Activated T-helper 1 cell treated with anti-CD3 and anti-CD28 coated beads, Interleukin-12 subunit alpha, Interleukin-12 subunit beta, Interleukin-2, Interleukin-4 antibody, amounts not matched to agents 30 ng/mL and 10 ng/mL and 1 ng/mL, durations not matched to agents 14 hours and 24 hours and 36 hours (primary cell): ENCODE results near the gene TIMP2. TPM values are rescaled to one million over a fixed set of nuclear protein-coding genes. Genes with fewer than 3 reads are reported as not detected.
A peak's percentile ranks its signal among the peaks of the same experiment; 100 is the strongest.
"Not testable (repeated sequence)": the region's sequence is repeated elsewhere in the genome, so short reads cannot be mapped to it uniquely, and the experiment has no call there.

Source experiments
- DNase-seq: peaks from one replicate; pipeline ENCODE4 v3.0.0; 2021; ENCODE audit warnings: low spot score
- H3K27ac Mint-ChIP-seq: one replicate; pipeline ENCODE4 v1.8.0; 2021; ENCODE audit warnings: mild to moderate bottlenecking, mixed read lengths
- H3K27me3 Mint-ChIP-seq: one replicate; pipeline ENCODE4 v1.8.0; 2022; ENCODE audit warnings: mild to moderate bottlenecking, moderate library complexity, mixed read lengths; ENCODE audit not compliant: insufficient read depth
- H3K36me3 Mint-ChIP-seq: one replicate; pipeline ENCODE4 v1.8.0; 2021; ENCODE audit warnings: low read depth, mixed read lengths
- H3K4me1 Mint-ChIP-seq: one replicate; pipeline ENCODE4 v1.8.0; 2021; ENCODE audit warnings: low read depth, mixed read lengths
- H3K4me3 Mint-ChIP-seq: one replicate; pipeline ENCODE4 v1.8.0; 2021; ENCODE audit warnings: mild to moderate bottlenecking, moderate library complexity, mixed read lengths
- H3K9me3 Mint-ChIP-seq: one replicate; pipeline ENCODE4 v1.8.0; 2021; ENCODE audit warnings: mixed read lengths
- intact Hi-C: fragments of 100-400 bp; cut with micrococcal nuclease; formaldehyde crosslinking; loops from one replicate; pipeline ENCODE4 v1.15.1; 2024
- total RNA-seq: library from RNA; stranded (reverse); gene quantifications from 2 replicates; pipeline ENCODE4 v1.2.3, GENCODE V29; 2022

Gene TIMP2
- total RNA-seq, 1 donor from 2014 or later: 1.1 TPM

DNA sequence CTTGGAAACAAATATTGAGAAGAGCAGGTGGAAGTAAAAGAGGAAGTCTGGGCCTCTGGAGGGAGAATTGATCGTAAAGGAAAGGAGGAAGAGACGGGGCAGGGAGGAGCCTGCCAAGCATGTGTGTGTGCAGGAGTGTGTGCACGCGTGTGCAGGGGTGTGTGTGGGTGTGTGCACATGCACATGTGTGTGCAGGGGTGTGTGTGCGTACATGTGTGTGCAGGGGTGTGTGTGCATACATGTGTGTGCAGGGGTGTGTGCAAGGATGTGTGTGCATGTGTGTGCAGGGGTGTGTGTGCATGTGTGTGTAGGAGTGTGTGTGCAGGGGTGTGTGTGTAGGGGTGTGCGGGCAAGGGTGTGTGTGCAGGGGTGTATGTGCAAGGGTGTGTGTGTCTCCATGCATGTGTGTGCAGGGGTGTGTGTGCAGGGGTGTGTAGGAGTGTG lies 32.2 kb downstream of the TIMP2 start:
- Mint-ChIP-seq H3K9me3 (no peaks in the 10 kb centered on the region), H3K36me3 (no peaks in the 10 kb centered on the region), H3K27me3 (peaks cover 9% of the 10 kb centered on the region), H3K4me3 (no peak overlapping the region), H3K4me1 (peaks cover 29% of the 10 kb centered on the region), H3K27ac (no peak overlapping the region)
- intact Hi-C loops: no loop called here
- no peak for DNase-seq

DNA sequence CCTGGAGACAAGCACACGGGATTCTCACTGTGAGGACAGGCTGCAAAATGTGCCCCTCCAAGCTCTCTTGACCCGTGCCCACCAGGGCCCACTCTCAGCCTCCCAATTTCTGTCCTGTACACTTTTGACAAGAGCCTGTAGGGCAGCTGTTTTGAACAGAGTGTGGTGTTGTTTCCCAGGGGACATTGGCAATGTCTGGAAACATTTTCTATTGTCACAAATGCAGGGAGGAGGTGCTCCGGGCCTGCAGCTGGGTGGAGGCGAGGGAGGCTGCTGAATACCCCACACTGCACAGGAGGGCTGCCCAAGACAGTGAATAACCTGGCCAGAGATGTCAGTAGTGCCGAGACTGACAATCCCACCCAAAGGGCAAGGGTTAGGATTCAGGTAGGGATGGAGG lies 32.7 kb downstream of the TIMP2 start:
- H3K27me3 Mint-ChIP-seq: peaks cover 9% of the 10 kb centered on the region
- no peak for DNase-seq
- H3K4me1 Mint-ChIP-seq: peaks cover 29% of the 10 kb centered on the region
- H3K9me3 Mint-ChIP-seq: no peaks in the 10 kb centered on the region
- no peaks in the 10 kb centered on the region for H3K36me3 Mint-ChIP-seq
- H3K27ac Mint-ChIP-seq: no peak overlapping the region
- intact Hi-C loops: no loop called here
- no peak overlapping the region for H3K4me3 Mint-ChIP-seq

DNA sequence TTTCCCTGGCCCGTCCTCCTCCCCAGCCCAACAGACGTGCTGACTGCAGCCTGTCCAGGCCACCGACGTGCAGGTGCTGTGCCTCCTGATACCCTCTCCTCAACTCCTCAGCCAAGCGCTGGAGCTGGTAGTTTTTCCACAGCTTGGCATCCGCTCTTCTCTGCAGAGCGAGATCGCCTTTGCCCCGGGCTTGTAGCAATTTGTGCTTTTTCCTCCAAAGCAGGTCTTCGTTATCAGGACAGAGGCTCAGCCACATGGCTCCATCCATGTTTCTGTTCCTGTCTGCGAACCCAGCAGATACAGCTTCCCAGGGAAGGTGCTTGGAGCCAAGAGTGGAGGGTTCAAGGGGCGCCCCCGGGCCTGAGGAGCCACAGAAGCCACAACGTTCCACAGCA lies 33.1 kb downstream of the TIMP2 start:
- no peak for DNase-seq
- Mint-ChIP-seq H3K36me3 (no peaks in the 10 kb centered on the region), H3K4me3 (peak overlapping the region; percentile 39)

DNA sequence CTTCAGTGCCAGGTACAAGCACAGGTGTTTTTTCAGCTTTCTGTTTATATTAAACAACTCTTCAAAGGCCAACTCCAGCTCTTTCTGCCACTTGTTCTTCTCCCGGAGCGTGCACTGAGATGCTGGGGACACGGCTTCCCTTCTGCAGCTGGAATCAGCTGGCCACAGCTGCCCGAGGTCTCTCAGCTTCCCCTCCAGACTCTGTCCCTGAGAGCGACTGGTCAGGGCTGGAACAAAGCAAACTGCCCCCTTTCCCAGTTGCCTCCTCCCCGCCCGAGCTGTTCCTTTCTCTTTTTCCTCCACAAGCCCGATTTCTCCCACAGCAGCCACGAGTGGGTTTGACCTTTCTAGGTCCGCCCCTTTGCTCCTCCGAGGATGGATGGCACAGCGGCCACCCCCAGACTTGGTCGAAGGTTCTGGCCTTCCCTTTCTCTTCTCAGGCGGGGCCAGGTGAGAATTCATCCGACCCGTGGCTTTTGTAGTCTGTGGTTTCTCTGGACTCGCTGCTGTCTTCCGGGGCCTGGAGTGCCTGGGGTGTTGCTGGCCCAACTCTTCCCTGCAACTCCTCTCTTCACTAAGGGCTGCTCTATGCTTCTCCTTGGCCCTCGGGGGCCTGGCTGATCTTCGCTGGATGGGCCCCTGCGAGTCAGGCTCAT lies 33.7 kb downstream of the TIMP2 start:
- Mint-ChIP-seq H3K9me3 (no peaks in the 10 kb centered on the region), H3K27ac (peak overlapping the region; percentile 69)
- intact Hi-C loops: no loop called here

More for the DNA sequence above, 33.1 kb downstream of the TIMP2 start:
- Mint-ChIP-seq H3K9me3 (no peaks in the 10 kb centered on the region), H3K4me1 (peaks cover 29% of the 10 kb centered on the region), H3K27me3 (peaks cover 9% of the 10 kb centered on the region), H3K27ac (no peak overlapping the region)
- intact Hi-C loops: no loop called here

DNA sequence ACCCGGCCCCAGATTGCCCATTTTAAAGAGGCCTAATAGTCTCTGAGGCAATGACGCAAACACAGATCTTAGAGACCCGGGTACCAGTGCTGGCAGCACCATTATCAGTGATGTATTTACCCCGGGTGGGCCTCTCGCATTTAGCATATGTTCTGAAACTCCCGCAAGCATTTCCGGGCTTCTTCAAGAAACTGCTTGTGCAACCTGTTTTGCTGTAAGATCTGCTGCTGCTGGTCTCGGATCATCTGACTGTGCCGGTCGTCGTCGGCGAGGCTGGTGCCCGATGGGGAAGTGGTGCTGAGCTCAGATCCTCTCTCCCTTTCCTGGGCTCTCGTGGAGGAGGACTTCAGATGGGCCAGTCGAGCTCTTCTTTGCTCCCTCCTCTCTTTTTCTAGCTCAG lies 34.7 kb downstream of the TIMP2 start:
- no peaks in the 10 kb centered on the region for H3K36me3 Mint-ChIP-seq
- H3K9me3 Mint-ChIP-seq: no peaks in the 10 kb centered on the region
- peaks cover 16% of the 10 kb centered on the region for H3K27me3 Mint-ChIP-seq
- H3K4me3 Mint-ChIP-seq: no peak overlapping the region
- H3K4me1 Mint-ChIP-seq: peaks cover 29% of the 10 kb centered on the region
- H3K27ac Mint-ChIP-seq: peak overlapping the region; percentile 56
- peak; percentile 54 for DNase-seq
- intact Hi-C loops: no loop called here

More for the DNA sequence above, 33.7 kb downstream of the TIMP2 start:
- DNase-seq: no peak
- Mint-ChIP-seq H3K36me3 (no peaks in the 10 kb centered on the region), H3K4me1 (peaks cover 29% of the 10 kb centered on the region), H3K27me3 (peaks cover 14% of the 10 kb centered on the region), H3K4me3 (peak overlapping the region; percentile 39)

DNA sequence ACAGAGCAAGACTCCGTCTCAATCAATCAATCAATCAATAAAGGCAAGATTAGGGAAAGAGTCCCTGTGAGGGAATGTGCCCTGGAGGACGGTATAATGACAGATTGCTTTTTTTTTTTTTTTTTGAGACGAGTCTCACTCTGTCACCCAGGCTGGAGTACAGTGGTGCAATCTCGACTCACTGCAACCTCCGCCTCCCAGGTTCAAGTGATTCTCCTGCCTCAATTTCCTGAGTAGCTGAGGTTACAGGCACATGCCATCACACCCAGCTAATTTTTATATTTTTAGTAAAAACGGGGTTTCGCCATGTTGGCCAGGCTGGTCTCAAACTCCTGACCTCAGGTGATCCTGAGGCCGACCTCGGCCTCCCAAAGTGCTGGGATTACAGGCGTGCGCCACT lies 35.1 kb downstream of the TIMP2 start:
- H3K9me3 Mint-ChIP-seq, H3K27ac Mint-ChIP-seq, intact Hi-C loops, H3K36me3 Mint-ChIP-seq, DNase-seq: not testable (repeated sequence)
- Mint-ChIP-seq H3K4me3 (peak overlapping the region; percentile 30), H3K4me1 (peaks cover 29% of the 10 kb centered on the region), H3K27me3 (peaks cover 16% of the 10 kb centered on the region)

DNA sequence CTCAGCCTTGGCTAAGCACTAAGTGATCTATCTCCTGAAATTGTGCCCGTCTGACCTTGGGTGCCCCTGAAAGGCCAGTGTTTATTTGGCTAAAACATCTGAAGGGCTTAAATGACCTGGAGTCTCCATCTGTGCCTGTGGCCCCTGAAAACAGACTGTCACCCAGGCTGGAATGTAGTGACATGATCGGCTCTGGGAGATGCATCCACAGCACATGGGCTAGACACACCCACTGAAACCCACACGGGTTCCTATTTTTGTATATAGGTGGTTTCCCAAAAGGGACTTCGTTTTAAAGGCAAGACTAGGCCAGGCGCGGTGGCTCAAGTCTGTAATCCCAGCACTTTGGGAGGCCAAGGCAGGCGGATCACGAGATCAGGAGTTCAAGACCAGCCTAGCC lies 35.7 kb downstream of the TIMP2 start:
- no peak overlapping the region for H3K27ac Mint-ChIP-seq
- no peaks in the 10 kb centered on the region for H3K9me3 Mint-ChIP-seq
- intact Hi-C loops: loop anchor here (5.0 kb wide), 1 partner anchor 33 kb away; no protein-coding TSS in a partner anchor
- H3K4me1 Mint-ChIP-seq: peaks cover 29% of the 10 kb centered on the region
- no peaks in the 10 kb centered on the region for H3K36me3 Mint-ChIP-seq
- H3K27me3 Mint-ChIP-seq: peaks cover 16% of the 10 kb centered on the region
- peak overlapping the region; percentile 54 for H3K4me3 Mint-ChIP-seq
- peak; percentile 25 for DNase-seq

DNA sequence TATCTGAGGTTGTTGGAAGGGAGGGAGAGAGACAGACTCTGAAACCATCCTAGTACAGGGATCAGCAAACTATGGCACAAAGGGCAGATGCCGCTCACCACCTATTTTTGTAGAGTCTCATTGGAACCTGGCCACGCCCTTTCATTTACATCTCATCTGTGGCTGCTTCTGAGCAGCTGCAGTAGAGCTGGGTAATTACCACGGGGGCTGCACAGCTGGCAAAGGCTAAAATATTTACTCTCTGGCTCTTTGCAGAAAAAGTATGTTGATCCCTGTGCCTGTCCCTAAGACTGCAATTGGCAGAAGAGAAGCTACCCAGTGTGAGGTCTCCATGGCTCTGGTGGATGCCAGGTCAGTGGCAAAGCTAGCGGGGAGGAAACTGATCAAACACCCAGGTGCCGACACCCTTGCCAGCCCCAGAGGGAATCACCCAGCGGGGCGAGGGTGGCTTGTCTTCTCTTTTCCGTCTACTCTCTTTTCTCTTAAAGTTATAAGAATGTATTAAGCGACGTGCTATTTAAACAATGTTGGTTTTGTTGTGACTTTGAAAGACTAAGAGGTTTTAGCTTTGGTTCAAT lies 36.2 kb downstream of the TIMP2 start:
- Mint-ChIP-seq H3K27me3 (peaks cover 16% of the 10 kb centered on the region), H3K27ac (no peak overlapping the region), H3K9me3 (no peaks in the 10 kb centered on the region), H3K36me3 (no peaks in the 10 kb centered on the region), H3K4me1 (peaks cover 29% of the 10 kb centered on the region), H3K4me3 (no peak overlapping the region)
- intact Hi-C loops: loop anchor here (5.0 kb wide), 1 partner anchor 33 kb away; no protein-coding TSS in a partner anchor
- DNase-seq: no peak

DNA sequence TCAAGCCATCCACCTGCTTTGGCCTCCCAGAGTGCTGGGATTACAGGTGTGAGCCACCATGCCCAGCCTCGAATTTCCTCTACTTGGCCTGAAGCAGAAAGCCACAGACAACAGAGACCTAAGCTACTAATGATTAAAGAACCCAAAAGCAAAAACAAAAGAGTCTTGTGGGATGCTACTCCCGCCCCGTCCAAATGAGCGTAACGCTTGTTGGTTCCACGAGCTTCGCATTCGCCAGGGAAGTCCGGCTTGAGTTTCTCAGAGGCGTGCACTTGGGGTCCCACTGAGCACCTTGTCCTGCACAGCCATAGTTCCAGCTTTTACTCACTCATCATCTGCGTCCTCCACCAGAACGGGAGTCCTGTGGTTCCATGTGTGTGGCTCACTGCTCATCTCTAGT lies 38.2 kb downstream of the TIMP2 start:
- peaks cover 35% of the 10 kb centered on the region for H3K4me1 Mint-ChIP-seq
- intact Hi-C loops: loop anchor here (5.0 kb wide), 1 partner anchor 35 kb away; no protein-coding TSS in a partner anchor

DNA sequence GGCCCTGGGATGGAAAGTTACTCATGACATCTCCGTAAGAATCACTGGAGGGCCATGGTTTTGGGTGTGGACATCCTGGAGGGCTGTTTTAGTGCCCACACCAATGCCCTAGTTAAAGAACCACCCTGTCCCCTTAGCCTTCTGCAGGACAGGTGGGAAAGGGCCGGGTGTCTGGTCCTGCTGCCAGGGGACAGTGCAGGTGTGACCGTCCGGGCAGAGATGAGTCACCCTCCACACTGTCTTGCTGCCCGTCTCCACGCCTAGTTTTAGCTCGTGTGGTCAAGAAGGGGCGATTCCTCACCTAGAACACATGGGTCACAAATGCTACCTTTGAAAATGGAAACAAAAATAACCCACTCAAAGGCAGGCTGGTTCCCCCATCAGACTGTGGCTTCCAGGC lies 39.2 kb downstream of the TIMP2 start:
- DNase-seq: no peak
- Mint-ChIP-seq H3K4me3 (no peak overlapping the region), H3K27ac (no peak overlapping the region), H3K27me3 (peaks cover 12% of the 10 kb centered on the region), H3K9me3 (no peaks in the 10 kb centered on the region), H3K4me1 (peaks cover 26% of the 10 kb centered on the region), H3K36me3 (no peaks in the 10 kb centered on the region)
- intact Hi-C loops: loop anchor here (5.0 kb wide), 1 partner anchor 36 kb away; no protein-coding TSS in a partner anchor

More for the DNA sequence above, 38.2 kb downstream of the TIMP2 start:
- Mint-ChIP-seq H3K36me3 (no peaks in the 10 kb centered on the region), H3K27ac (no peak overlapping the region), H3K9me3 (no peaks in the 10 kb centered on the region), H3K27me3 (peaks cover 18% of the 10 kb centered on the region), H3K4me3 (no peak overlapping the region)
- DNase-seq: no peak

DNA sequence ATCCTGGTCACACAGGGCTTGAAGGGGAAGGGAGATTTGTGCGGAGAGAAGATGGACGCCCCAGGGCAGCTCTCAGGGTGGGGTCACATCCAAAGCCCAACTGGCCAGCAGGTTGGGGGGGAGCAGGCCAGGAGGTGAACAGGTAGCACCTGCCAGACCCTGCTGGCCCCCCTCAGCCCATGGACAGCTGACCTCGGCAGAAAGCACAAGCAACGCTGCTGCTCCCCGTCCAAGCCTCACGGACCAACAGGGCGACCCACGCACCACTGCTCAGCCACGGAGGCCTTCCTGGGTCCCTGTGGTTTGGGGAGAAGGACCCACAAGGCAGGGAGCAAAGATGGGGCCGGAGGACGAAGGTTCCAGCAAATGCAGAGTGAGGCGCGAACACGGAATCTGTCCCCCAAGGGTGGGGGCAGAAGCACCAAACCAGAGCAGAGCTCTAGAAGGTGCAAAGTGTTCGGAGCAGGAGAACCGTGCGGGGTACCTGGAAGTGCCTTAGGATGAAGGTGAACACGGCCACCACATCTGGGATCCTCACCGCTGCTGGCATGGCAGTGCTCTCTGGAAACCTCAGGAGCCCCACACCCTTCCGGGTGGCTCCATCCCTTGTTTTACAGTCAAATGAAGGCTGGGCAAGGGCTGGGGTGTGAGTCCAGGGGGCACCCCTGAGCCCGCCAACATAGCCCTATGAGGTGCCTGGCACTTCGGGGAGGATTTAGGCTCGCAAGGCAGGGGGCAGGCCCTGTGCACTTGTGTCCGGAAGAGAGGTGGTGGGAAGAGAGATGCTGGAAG lies 40.1 kb downstream of the TIMP2 start:
- Mint-ChIP-seq H3K27me3 (peaks cover 12% of the 10 kb centered on the region), H3K27ac (no peak overlapping the region), H3K9me3 (no peaks in the 10 kb centered on the region), H3K4me3 (no peak overlapping the region), H3K4me1 (peaks cover 23% of the 10 kb centered on the region), H3K36me3 (no peaks in the 10 kb centered on the region)
- no peak for DNase-seq
- intact Hi-C loops: loop anchor here (5.0 kb wide), 1 partner anchor 37 kb away; no protein-coding TSS in a partner anchor

DNA sequence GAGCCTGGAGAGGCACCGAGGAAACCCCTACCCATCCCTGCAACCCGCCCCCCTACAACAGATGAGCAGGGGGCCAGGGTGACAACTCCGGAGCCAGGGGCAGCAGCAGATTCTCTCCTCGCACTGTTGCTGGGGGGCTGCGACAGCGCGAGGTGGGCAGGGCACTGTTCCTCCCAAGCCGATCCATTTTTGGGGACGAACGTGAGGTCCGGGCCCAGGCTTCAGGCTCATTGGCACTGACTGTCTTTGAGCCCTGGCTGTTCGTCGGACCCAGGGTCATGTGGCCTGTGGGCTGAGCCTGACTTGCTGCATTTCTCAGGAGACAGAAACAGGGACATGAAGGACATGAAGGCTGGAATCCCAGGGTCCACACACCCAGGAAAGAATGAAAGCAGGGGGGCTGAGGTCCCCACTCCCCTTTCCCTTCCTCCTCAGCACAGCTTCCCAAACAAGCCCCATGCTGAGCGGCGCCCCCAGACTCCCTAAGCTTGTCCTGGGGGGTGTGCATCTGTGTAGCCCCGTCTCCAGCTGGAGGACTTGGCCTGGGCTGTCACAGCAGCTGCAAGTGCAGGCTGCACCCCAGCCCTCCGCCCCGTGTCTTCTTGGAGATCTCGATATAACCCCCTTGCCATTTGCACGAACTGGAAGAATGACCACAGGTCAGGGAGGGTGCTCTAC lies 40.9 kb downstream of the TIMP2 start:
- Mint-ChIP-seq H3K27me3 (peaks cover 10% of the 10 kb centered on the region), H3K4me1 (peaks cover 24% of the 10 kb centered on the region), H3K4me3 (no peak overlapping the region), H3K36me3 (no peaks in the 10 kb centered on the region), H3K27ac (no peak overlapping the region), H3K9me3 (no peaks in the 10 kb centered on the region)
- intact Hi-C loops: no loop called here
- DNase-seq: no peak
